ENCODE results near the gene OGDHL. TPM values are rescaled to one million over a fixed set of nuclear protein-coding genes. Genes with fewer than 3 reads are reported as not detected.

Gene OGDHL
- total and polyA plus RNA-seq, 2 donors (not counting 3 experiments of a cell fraction or from before 2014, with no cell fraction given) = 0.43 to 1.0 TPM

- ChIA-PET CTCF (interaction anchor here (1.2 kb wide), 1 partner anchor 9 kb away, joined by 3 read pairs; no protein-coding TSS in a partner anchor), POLR2A (no interaction called here)
- H3K9ac ChIP-seq (replicated peaks; ENCODE audit: extremely low read depth, insufficient read depth, low read length) = no peak overlapping the region
- intact Hi-C loops (cut with micrococcal nuclease) = no loop called here
- no peaks in the 10 kb centered on the region for H3K9me3 ChIP-seq (replicated peaks; ENCODE audit: control insufficient read depth, insufficient read depth, low read length)
- no peaks in the 10 kb centered on the region for H3K9me1 ChIP-seq (replicated peaks; ENCODE audit: control insufficient read depth, extremely low read depth, insufficient read depth, low read length)
- H2AFZ ChIP-seq (ENCODE audit: low read depth, low read length) = no peak overlapping the region
- no peak overlapping the region for H3K27ac ChIP-seq (ENCODE audit: insufficient read depth, low read depth, low read length)
- H3K4me2 ChIP-seq (ENCODE audit: insufficient read depth, low read length) = no peak overlapping the region
- H3K36me3 ChIP-seq (ENCODE audit: control insufficient read depth in 2 of 2, extremely low read depth in 1 of 2, insufficient read depth in 2 of 2, low read length in 2 of 2) = no peaks in the 10 kb centered on the region
- no peaks in the 10 kb centered on the region for H3K4me1 ChIP-seq (ENCODE audit: control insufficient read depth, extremely low read depth, insufficient read depth, low read length)
- FAIRE-seq (no peak), DNase-seq (ENCODE audit: low read depth, low spot score) (no peak)
- TF ChIP-seq CTCF (IDR thresholded peaks at IDR 0.05; ENCODE audit: extremely low read depth in 1 of 2, insufficient read depth in 1 of 2, low read depth in 1 of 2, low read length in 2 of 2) (no peak), MYC (IDR thresholded peaks at IDR 0.05; ENCODE audit: low read depth, low read length) (no peak), MAX (IDR thresholded peaks at IDR 0.05; ENCODE audit: insufficient read depth, insufficient read length) (no peak), GATA2 (IDR thresholded peaks at IDR 0.05; ENCODE audit: insufficient read depth, insufficient read length, low read depth, low read length) (no peak), JUN (IDR thresholded peaks at IDR 0.05; ENCODE audit: borderline replicate concordance, insufficient read depth, insufficient read length, low read depth) (no peak), FOS (IDR thresholded peaks at IDR 0.05; ENCODE audit: borderline replicate concordance, insufficient read depth, low read length) (no peak)
- no peaks in the 10 kb centered on the region for H3K27me3 ChIP-seq (ENCODE audit: control insufficient read depth in 2 of 2, insufficient read depth in 2 of 2, low read length in 2 of 2)
- dilution Hi-C loops (cut with MboI; ENCODE audit: extremely low pct_ligation_motif_present, low sequenced_read_pairs) = no loop called here
- H3K79me2 ChIP-seq (ENCODE audit: control insufficient read depth, insufficient read depth, low read length) = no peaks in the 10 kb centered on the region
- H4K20me1 ChIP-seq (replicated peaks; ENCODE audit: control insufficient read depth, extremely low read depth, insufficient read depth, low read length) = no peaks in the 10 kb centered on the region
- BruUV-seq (replicated peaks) = no TSS peak
- no peak overlapping the region for H3K4me3 ChIP-seq (replicated peaks in 1 of 3; ENCODE audit: insufficient read depth in 1 of 3, low read depth in 1 of 3, low read length in 3 of 3)
Observed at GRCh38 chr10:49745756-49746155, 16.4 kb downstream of the OGDHL start.
